GM12872 (cell line): ENCODE data around the gene KMT2B.
A peak's percentile ranks its signal among the peaks of the same experiment; 100 is the strongest.

Source experiments
- CTCF ChIP-seq: IDR thresholded peaks from 3 replicates; pipeline ENCODE4 v1.5.1; 2011; ENCODE audit warnings: low read depth, mild to moderate bottlenecking, low read length, moderate library complexity; ENCODE audit not compliant: insufficient read depth

KMT2B gene

DNA sequence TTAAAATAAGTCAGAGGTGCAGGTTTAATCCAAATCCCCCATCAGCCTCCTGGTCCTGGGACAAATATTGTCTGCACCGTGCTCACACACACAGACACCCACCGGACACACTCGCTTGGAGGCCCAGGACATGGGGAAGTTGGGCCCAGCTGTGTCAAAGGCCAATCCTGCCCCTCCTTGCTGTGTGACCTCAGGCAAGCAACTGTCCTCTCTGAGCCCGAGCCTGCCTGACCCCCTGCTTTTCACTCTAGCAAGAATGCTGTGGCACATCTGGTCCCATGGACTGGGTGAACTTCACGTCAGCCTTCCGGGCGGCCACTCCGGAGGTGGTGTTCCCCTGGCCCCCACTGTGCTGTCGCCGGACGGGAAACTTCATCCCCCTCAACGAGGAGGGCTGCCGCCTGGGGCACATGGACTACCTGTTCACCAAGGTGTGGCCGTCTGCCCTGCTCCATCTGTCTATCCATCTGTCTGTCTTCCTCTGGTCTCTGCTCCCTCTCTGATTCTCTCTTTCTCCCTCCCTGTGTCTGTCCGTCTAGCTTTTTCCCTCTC is 42.1 kb upstream of the KMT2B start:
- no peak for TF ChIP-seq CTCF

- TF ChIP-seq CTCF, result no peak
Measured at GRCh38 chr19:35689836-35690235, 28.0 kb upstream of the KMT2B start.

DNA sequence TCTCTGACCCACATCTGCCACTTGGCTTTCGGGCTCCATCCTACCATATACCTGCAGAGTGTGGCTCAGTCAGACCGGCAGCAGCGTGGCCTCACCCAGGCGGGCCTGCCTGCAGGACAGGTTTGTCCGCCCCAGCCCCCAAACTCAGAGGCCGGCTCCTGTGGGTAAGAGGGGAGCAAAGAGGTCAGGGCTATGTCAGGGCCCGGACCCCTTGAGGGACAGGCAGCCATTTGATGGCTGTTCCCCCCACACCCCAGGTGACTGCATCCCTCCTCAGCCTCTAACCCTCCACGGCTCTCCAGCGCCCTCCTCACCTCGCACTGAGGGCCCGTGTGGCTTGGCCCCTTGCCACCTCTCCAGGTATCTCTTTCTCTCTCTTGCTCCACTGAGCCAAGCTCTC is 25.8 kb upstream of the KMT2B start:
- TF ChIP-seq CTCF, result no peak

- no peak for TF ChIP-seq CTCF
Measured at GRCh38 chr19:35693422-35693821, 24.4 kb upstream of the KMT2B start.

GRCh38 chr19:35693835-35694599 is 23.8 kb upstream of the KMT2B start:
- TF ChIP-seq CTCF, result peak; percentile 99

- TF ChIP-seq CTCF, result no peak
Measured at GRCh38 chr19:35695895-35696422, 21.8 kb upstream of the KMT2B start.

GRCh38 chr19:35696835-35697234 is 21.0 kb upstream of the KMT2B start:
- TF ChIP-seq CTCF, result no peak
